Nephron (organoid): ENCODE data around the gene GPR4.

Experiments
- H3K27ac Mint-ChIP-seq, 3 experiments: 2 replicates each; pipeline ENCODE4 v1.8.0; 2020; ENCODE audit warnings: mixed read lengths in 3 of 3, mild to moderate bottlenecking in 2 of 3, moderate library complexity in 1 of 3
- H3K27me3 Mint-ChIP-seq: 2 replicates; pipeline ENCODE4 v1.8.0; 2021; ENCODE audit warnings: low read depth, mild to moderate bottlenecking, moderate library complexity, mixed read lengths
- H3K36me3 Mint-ChIP-seq: 2 replicates; pipeline ENCODE4 v1.8.0; 2020; ENCODE audit warnings: low read depth, mixed read lengths
- H3K4me1 Mint-ChIP-seq: 2 replicates; pipeline ENCODE4 v1.8.0; 2020; ENCODE audit warnings: mixed read lengths
- H3K4me3 Mint-ChIP-seq, 3 experiments: 2 replicates each; pipeline ENCODE4 v1.8.0; 2020; ENCODE audit warnings: mild to moderate bottlenecking in 3 of 3, mixed read lengths in 3 of 3, moderate library complexity in 2 of 3
- H3K9me3 Mint-ChIP-seq: 2 replicates; pipeline ENCODE4 v1.8.0; 2020; ENCODE audit warnings: mixed read lengths
- TF ChIP-seq, protein P1 (sequence below), 3 experiments: fragments of 200-600 bp; sonication (generic); IDR thresholded peaks; one replicate each; pipeline ENCODE4 v1.5.0; 2021; ENCODE audit warnings: antibody characterized with exemption in 3 of 3; ENCODE audit not compliant: unreplicated experiment in 3 of 3

GPR4 gene

DNA sequence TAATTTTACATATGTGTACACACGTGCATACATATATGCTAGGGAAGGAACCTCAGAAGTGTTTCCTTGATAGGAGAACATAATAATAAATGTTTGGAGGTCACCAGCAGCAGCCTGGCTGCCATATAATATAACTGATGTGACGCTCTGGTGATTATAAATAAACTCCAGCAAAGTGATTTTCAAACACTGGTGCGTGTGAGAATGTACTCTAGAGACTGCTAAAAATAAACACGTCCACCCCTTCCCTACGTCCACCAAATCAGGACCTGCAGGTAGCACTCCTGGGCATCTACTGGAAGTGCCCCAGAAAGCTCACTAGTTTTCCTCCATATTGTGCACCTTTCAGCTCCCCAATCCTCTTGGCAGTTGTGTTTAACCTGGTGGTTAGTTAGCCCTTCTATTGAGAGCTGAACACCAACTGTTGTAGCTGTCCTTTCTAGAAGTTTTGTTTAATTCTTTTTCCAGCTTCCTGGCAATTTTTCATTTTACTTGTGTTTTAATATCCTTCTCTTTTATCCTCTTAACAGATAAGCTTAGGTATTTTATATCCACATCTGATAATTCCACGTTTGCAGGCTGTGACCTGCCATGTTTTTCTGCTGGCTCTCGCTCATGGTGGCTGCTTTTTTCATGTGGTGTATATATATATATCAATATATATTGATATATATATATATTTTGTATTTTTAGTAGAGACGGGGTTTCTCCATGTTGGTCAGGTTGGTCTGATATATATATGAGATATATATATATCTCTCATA lies 30.4 kb downstream of the GPR4 start:
- TF ChIP-seq, protein P1, sequence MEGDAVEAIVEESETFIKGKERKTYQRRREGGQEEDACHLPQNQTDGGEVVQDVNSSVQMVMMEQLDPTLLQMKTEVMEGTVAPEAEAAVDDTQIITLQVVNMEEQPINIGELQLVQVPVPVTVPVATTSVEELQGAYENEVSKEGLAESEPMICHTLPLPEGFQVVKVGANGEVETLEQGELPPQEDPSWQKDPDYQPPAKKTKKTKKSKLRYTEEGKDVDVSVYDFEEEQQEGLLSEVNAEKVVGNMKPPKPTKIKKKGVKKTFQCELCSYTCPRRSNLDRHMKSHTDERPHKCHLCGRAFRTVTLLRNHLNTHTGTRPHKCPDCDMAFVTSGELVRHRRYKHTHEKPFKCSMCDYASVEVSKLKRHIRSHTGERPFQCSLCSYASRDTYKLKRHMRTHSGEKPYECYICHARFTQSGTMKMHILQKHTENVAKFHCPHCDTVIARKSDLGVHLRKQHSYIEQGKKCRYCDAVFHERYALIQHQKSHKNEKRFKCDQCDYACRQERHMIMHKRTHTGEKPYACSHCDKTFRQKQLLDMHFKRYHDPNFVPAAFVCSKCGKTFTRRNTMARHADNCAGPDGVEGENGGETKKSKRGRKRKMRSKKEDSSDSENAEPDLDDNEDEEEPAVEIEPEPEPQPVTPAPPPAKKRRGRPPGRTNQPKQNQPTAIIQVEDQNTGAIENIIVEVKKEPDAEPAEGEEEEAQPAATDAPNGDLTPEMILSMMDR (IDR thresholded peaks at IDR 0.05; ENCODE audit: unreplicated experiment in 3 of 3): no peak
- Mint-ChIP-seq H3K27me3 (no peaks in the 10 kb centered on the region), H3K27ac (no peak overlapping the region), H3K9me3 (no peaks in the 10 kb centered on the region), H3K4me3 (no peak overlapping the region), H3K4me1 (no peaks in the 10 kb centered on the region), H3K36me3 (peaks cover 7% of the 10 kb centered on the region)

DNA sequence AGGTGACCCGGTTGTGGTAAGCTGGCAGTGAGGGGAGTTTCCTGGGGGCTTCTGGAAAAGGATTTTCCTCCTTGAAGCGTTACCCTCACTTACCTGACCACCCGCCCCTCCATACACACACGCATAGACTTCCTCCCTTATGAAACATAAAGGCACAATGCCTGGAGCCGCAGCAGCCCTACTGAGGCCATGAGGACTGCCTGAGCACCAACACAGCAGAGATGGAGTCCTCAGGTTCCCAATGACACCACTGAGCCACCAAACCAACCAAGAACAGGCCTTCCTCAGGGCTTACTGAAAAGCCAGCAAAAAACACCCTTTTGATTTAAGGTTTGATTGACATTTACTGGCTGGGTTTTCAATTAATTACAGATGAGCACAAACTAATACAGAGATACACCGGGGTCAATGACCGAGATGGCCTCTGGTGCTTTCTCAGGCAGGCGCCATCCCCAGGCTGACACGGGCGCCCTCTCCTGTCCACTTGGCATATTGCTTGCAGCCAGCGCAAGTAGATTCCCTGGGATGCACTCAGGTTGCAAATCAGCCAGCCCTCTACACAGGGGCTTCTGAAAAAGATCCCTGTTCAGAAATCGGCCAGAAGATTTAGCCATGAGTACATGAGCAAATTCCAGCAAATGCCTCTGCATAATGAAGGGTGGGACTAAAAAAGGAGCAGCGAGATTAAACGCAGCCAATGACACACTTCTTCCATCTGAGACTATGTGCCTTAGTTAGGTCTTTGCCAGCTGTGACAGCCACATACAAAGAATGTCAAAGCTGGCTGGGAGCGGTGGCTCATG lies 32.2 kb downstream of the GPR4 start:
- Mint-ChIP-seq H3K4me3 (no peak overlapping the region), H3K27ac (no peak overlapping the region), H3K4me1 (no peaks in the 10 kb centered on the region), H3K36me3 (peaks cover 7% of the 10 kb centered on the region), H3K27me3 (no peaks in the 10 kb centered on the region), H3K9me3 (no peaks in the 10 kb centered on the region)
- TF ChIP-seq, protein P1 (IDR thresholded peaks at IDR 0.05; ENCODE audit: unreplicated experiment in 3 of 3): peak; percentile 39 to 54 (median 41)

DNA sequence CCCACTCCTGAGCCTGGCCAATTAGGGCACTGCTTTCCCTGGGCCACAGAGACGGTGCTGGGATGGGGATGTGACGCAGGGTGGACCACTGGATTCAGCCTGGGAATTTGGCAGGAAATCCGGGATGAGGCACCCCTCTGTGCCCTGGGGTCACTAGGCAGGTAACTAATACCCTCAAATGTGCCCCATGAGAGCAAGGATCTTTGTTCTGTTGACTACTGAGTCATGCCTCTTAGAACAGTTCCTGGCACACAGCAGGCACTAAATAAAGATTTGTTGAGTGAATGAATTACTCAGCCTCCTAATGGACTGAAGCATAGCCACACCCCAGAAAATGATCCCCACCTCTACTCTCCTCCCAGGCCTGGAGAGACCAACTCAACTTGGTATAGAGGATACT lies 33.3 kb downstream of the GPR4 start:
- no peak overlapping the region for H3K4me3 Mint-ChIP-seq
- H3K27me3 Mint-ChIP-seq: no peaks in the 10 kb centered on the region
- no peak overlapping the region for H3K27ac Mint-ChIP-seq
- peaks cover 7% of the 10 kb centered on the region for H3K36me3 Mint-ChIP-seq
- no peaks in the 10 kb centered on the region for H3K9me3 Mint-ChIP-seq
- H3K4me1 Mint-ChIP-seq: no peaks in the 10 kb centered on the region
- TF ChIP-seq, protein P1 (IDR thresholded peaks at IDR 0.05; ENCODE audit: unreplicated experiment in 3 of 3): no peak

DNA sequence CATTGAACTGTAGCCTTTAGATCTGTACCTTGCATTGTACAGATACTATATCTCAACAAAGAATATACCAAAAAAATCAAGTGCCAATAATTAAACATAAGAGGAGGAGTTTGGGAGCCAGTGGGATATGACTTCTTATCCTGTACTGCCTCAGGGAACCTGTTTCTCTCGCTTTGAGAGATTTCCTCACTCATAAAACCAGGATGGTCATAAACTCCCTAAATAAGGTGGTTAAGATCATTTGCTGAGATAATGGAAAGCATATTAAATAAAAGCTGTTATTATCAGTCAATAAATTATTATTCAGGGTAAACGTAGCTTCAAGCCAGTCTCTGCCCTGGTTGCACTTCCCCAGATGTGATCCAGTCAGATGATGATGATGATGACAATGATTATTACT lies 34.4 kb downstream of the GPR4 start:
- TF ChIP-seq, protein P1 (IDR thresholded peaks at IDR 0.05; ENCODE audit: unreplicated experiment in 3 of 3): no peak
- H3K27ac Mint-ChIP-seq: no peak overlapping the region
- no peaks in the 10 kb centered on the region for H3K9me3 Mint-ChIP-seq
- no peaks in the 10 kb centered on the region for H3K4me1 Mint-ChIP-seq
- H3K4me3 Mint-ChIP-seq: no peak overlapping the region
- peaks cover 7% of the 10 kb centered on the region for H3K36me3 Mint-ChIP-seq
- no peaks in the 10 kb centered on the region for H3K27me3 Mint-ChIP-seq

DNA sequence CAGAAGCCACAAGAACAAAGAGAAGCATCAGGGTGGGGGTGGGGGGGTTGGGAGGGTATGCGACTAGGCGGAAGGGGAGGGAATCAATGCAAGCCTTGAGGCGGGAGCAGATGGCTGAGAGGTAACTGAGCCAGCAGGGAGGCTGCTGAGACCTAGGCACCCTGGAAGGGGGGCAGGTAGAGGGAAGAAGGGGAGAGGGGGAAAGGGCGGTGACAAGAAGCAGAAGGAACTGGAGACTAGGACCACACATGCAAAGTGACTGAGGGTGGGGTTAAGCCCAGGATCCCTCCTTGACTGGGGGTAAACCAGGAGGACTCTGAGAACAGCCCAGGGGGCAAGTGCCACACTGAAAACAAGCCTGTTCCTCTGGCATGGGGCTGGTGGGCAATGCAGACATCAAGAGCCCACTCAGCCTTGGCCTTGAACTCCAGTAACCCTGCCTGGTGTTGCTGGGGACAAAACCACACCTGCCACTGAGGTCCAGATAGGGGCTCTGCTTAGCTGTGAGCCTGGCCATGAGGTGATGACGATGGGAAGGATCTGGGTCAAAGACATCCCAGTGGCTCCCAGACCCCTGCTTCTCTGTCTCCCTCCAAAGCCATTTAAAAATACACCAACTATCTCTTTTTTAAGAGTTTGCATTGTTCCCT lies 37.8 kb downstream of the GPR4 start:
- H3K27ac Mint-ChIP-seq: no peak overlapping the region
- no peaks in the 10 kb centered on the region for H3K9me3 Mint-ChIP-seq
- no peaks in the 10 kb centered on the region for H3K4me1 Mint-ChIP-seq
- H3K27me3 Mint-ChIP-seq: no peaks in the 10 kb centered on the region
- H3K4me3 Mint-ChIP-seq: no peak overlapping the region
- H3K36me3 Mint-ChIP-seq: no peaks in the 10 kb centered on the region
- TF ChIP-seq, protein P1 (IDR thresholded peaks at IDR 0.05; ENCODE audit: unreplicated experiment in 3 of 3): no peak
